Common myeloid progenitor, CD34-positive (primary cell): ENCODE measurements around the gene TFDP2.
"Not testable (repeated sequence)": the region's sequence is repeated elsewhere in the genome, so short reads cannot be mapped to it uniquely, and the experiment has no call there.

ENCODE experiments used
- CTCF ChIA-PET: fragments of 350-600 bp; sonication (Branson Sonifier 250); formaldehyde crosslinking; loops from one replicate; lab custom pipeline; 2021; ENCODE audit warnings: antibody characterized with exemption; lab: Charles Lee
- POLR2A ChIA-PET: fragments of 350-600 bp; sonication (Branson Sonifier 250); formaldehyde crosslinking; loops from one replicate; lab custom pipeline; 2021; ENCODE audit warnings: antibody characterized with exemption; lab: Charles Lee
- DNase-seq, 3 donors: peaks; one replicate each; pipeline versions ENCODE4 v3.0.0 to v3.0.0-alpha.2; 2013
- H3K27ac ChIP-seq, 2 experiments: 1 replicate in 1 of 2; 2 replicates in 1 of 2; pipeline ENCODE4 v1.7.0; 2013; ENCODE audit warnings: inconsistent platforms in 2 of 2, low read length in 2 of 2, mild to moderate bottlenecking in 2 of 2, low read depth in 1 of 2, moderate library complexity in 1 of 2; ENCODE audit not compliant: severe bottlenecking in 2 of 2, insufficient read depth in 1 of 2, poor library complexity in 1 of 2
- H3K27me3 ChIP-seq, 5 experiments: replicated peaks in 2 of 5; 1 replicate in 3 of 5; 2 replicates in 2 of 5; pipeline versions ENCODE4 v1.6.1 to v1.7.0; 2013; ENCODE audit warnings: low read length in 4 of 5, mild to moderate bottlenecking in 2 of 5, moderate library complexity in 2 of 5, inconsistent platforms in 1 of 5; ENCODE audit not compliant: insufficient read depth in 5 of 5, control insufficient read depth in 4 of 5
- H3K36me3 ChIP-seq, 4 experiments: 1 replicate in 2 of 4; 2 replicates in 2 of 4; pipeline versions ENCODE4 v1.6.1 to v1.7.0; 2013; ENCODE audit warnings: low read length in 3 of 4, control low read depth in 1 of 4, mild to moderate bottlenecking in 1 of 4; ENCODE audit not compliant: control insufficient read depth in 4 of 4, insufficient read depth in 4 of 4
- H3K4me1 ChIP-seq, 4 experiments: 1 replicate in 3 of 4; 2 replicates in 1 of 4; pipeline versions ENCODE4 v1.6.1 to v1.7.1; 2013; ENCODE audit warnings: low read length in 3 of 4, mild to moderate bottlenecking in 3 of 4, control low read depth in 1 of 4, inconsistent platforms in 1 of 4, moderate library complexity in 1 of 4; ENCODE audit not compliant: control insufficient read depth in 4 of 4, insufficient read depth in 4 of 4; ENCODE audit errors: control extremely low read depth in 1 of 4
- H3K4me3 ChIP-seq, 7 experiments: 1 replicate in 4 of 7; 2 replicates in 3 of 7; pipeline versions ENCODE4 v1.5.1 to v1.7.0; 2013; ENCODE audit warnings: mild to moderate bottlenecking in 7 of 7, low read length in 6 of 7, moderate library complexity in 6 of 7, inconsistent platforms in 2 of 7, low read depth in 2 of 7, control low read depth in 1 of 7; ENCODE audit not compliant: insufficient read depth in 4 of 7, control insufficient read depth in 1 of 7; ENCODE audit errors: extremely low read depth in 1 of 7
- H3K9me3 ChIP-seq, 5 experiments: 1 replicate in 4 of 5; 2 replicates in 1 of 5; pipeline versions ENCODE4 v1.6.1 to v1.7.1; 2013; ENCODE audit warnings: low read length in 4 of 5, mild to moderate bottlenecking in 2 of 5, inconsistent platforms in 1 of 5, low read depth in 1 of 5, moderate library complexity in 1 of 5; ENCODE audit not compliant: control insufficient read depth in 4 of 5, insufficient read depth in 2 of 5; ENCODE audit errors: control extremely low read depth in 1 of 5
- WGBS: methylation state at CpG from one replicate; pipeline ENCODE4 v1.1.5; 2013; ENCODE audit not compliant: insufficient coverage; 5-methylcytosine and 5-hydroxymethylcytosine counted together

Gene TFDP2

DNA sequence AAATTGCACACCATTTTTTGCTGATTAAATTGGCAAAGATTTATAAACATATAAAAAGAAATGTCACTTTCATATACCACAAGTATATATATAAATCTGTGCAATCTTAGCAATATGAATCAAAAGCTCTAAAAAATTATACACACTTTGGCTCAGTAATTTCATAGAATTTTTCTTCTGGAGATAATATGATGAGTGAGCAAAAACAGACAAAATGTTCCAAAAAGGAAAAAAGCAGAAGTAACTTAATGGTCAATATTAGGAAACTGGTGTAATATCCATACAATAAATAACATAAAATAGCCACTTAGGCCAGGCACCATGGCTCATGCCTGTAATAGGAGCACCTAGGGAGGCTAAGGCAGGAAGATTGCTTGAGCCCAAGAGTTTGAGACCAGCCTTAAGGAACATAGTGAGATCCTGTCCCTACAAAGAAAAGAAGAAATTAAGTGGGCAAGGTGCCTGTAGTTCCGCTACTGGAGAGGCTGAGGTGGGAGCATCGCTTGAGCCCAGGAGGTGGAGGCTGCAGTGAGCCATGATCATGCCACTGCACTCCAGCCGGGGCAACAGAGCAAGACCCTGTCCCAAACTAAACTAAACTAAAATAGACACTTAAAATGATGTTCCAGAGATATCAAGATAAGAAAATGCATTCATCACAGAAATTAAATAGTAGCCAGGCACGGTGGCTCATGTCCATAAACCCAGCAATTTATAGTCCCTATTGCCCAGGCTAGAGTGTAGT is 52.1 kb downstream of the TFDP2 start:
- no peak overlapping the region for H3K27ac ChIP-seq
- ChIA-PET POLR2A (interaction anchor here (1.2 kb wide), 1 partner anchor 29 kb away, joined by 4 read pairs; no protein-coding TSS in a partner anchor), CTCF (interaction anchor here (1.1 kb wide), 2 partner anchors 29 to 75 kb away, joined by 3 read pairs; no protein-coding TSS in a partner anchor)
- 100% methylated on average over 3 of the region's 4 CpGs for WGBS
- no peaks in the 10 kb centered on the region for H3K9me3 ChIP-seq
- H3K4me1 ChIP-seq, result peaks cover 0 to 25% (median 14%) of the 10 kb centered on the region in 4 experiments
- no peak for DNase-seq
- no peaks in the 10 kb centered on the region for H3K36me3 ChIP-seq
- no peak overlapping the region for H3K4me3 ChIP-seq
- H3K27me3 ChIP-seq, result no peaks in the 10 kb centered on the region

DNA sequence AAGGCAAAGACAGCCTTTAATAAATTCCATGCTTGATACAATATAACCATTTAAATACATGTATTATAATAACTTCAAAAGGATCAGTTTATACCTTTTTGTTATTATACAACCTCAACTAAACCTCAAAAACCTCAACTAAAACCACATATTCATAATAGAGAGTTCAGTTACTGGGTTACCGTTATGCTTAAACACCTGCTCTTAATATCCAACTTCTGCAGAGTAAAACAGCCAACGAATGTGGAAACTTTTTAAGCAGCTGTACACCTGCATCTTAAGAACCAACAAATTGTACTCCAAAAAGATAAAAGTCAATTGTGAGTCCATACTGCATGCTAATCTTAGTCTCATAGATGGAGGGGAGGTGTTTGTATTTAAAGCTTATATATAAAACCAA is 53.5 kb downstream of the TFDP2 start:
- H3K9me3 ChIP-seq, result no peaks in the 10 kb centered on the region
- H3K27ac ChIP-seq, result no peak overlapping the region
- DNase-seq, result peak; percentile 3 to 75 (median 66)
- no peaks in the 10 kb centered on the region for H3K36me3 ChIP-seq
- peaks cover 0 to 25% (median 14%) of the 10 kb centered on the region in 4 experiments for H3K4me1 ChIP-seq
- peak overlapping the region in 1 of 7 experiments; percentile 18 for H3K4me3 ChIP-seq
- CTCF ChIA-PET, result interaction anchor here (1.5 to 2.1 kb wide), 2 partner anchors 72 to 84 kb away, joined by 3 to 6 read pairs; no protein-coding TSS in a partner anchor
- POLR2A ChIA-PET, result no interaction called here
- H3K27me3 ChIP-seq, result no peaks in the 10 kb centered on the region
- WGBS, result 0% methylated on average over 1 of the region's 2 CpGs

DNA sequence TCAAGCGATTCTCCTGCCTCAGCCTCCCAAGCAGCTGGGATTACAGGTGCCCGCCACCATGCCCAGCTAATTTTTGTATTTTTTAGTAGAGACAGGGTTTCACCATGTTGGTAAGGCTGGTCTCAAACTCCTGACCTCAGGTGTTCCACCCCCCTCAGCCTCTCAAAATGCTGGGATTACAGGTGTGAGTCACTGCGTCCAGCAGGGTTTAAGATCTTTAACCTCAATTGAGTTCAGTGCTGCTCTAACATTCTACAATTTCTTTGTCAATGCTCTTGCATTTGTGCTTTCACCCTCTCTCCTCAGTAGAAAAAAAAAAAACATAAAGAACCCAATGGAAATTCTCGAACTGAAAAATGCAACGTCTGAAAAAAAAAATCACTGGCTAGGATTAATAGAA is 60.4 kb downstream of the TFDP2 start:
- DNase-seq, POLR2A ChIA-PET, H3K4me3 ChIP-seq, H3K9me3 ChIP-seq, H3K4me1 ChIP-seq, H3K27me3 ChIP-seq, H3K27ac ChIP-seq, H3K36me3 ChIP-seq: not testable (repeated sequence)
- CTCF ChIA-PET, result interaction anchor here (0.8 to 3.2 kb wide), 3 partner anchors 12 to 42 kb away, joined by 3 to 16 read pairs (median 3); no protein-coding TSS in a partner anchor
- 100% methylated on average over 1 of the region's 5 CpGs for WGBS

DNA sequence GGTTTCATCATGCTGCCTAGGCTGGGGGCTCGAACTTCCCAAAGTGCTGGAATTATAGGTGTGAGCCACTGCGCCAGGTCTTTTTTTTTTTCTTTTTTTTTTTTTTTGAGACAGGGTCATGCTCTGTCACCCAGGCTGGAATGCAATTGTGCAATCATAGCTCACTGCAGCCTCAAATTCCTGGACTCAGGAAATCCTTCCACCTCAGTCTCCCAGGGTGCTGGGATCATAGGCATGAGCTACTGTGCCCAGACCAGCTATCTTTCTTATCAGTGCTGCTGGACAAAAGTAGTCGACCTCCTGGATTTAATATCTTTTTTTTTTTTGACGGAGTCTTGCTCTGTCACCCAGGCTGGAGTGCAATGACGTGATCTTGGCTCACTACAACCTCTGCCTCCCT is 60.8 kb downstream of the TFDP2 start:
- ChIA-PET POLR2A (no interaction called here), CTCF (interaction anchor here (0.8 to 3.2 kb wide), 2 partner anchors 12 to 42 kb away, joined by 3 to 16 read pairs; no protein-coding TSS in a partner anchor)
- Histone ChIP-seq H3K27me3 (no peaks in the 10 kb centered on the region), H3K36me3 (peaks cover 0 to 2% (median 0%) of the 10 kb centered on the region in 4 experiments), H3K9me3 (peaks cover 0 to 4% (median 0%) of the 10 kb centered on the region in 5 experiments), H3K4me3 (no peak overlapping the region), H3K27ac (no peak overlapping the region), H3K4me1 (no peaks in the 10 kb centered on the region)
- DNase-seq, result no peak
- 100% methylated on average over 5 of the region's 5 CpGs for WGBS

DNA sequence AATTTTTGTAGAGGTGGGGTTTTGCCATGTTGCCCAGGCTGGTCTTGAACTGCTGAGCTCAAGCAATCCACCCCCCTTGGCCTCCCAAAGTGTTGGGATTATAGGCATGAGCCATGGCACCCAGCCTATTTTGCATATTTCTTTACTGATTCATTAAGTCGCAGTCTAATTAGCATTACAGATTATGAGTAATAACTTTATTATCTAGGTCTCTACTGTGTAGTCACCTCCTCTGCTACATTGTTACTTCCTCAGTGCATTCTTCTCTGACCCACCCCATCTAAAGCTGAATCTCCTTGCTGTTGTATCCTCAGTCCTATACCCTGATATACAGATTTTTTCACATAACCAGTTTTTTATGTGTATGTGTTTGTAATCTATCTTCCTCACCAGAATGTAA is 61.7 kb downstream of the TFDP2 start:
- H3K36me3 ChIP-seq, result peaks cover 0 to 2% (median 0%) of the 10 kb centered on the region in 4 experiments
- ChIA-PET CTCF (interaction anchor here (0.7 to 3.2 kb wide), 2 partner anchors 11 to 40 kb away, joined by 3 to 16 read pairs; no protein-coding TSS in a partner anchor), POLR2A (no interaction called here)
- no peaks in the 10 kb centered on the region for H3K27me3 ChIP-seq
- H3K4me3 ChIP-seq, result no peak overlapping the region
- peaks cover 0 to 5% (median 0%) of the 10 kb centered on the region in 5 experiments for H3K9me3 ChIP-seq
- H3K4me1 ChIP-seq, result no peaks in the 10 kb centered on the region
- no peak overlapping the region for H3K27ac ChIP-seq
- DNase-seq, result no peak
- no CpG with 5 or more reads among the region's 1 CpG for WGBS

DNA sequence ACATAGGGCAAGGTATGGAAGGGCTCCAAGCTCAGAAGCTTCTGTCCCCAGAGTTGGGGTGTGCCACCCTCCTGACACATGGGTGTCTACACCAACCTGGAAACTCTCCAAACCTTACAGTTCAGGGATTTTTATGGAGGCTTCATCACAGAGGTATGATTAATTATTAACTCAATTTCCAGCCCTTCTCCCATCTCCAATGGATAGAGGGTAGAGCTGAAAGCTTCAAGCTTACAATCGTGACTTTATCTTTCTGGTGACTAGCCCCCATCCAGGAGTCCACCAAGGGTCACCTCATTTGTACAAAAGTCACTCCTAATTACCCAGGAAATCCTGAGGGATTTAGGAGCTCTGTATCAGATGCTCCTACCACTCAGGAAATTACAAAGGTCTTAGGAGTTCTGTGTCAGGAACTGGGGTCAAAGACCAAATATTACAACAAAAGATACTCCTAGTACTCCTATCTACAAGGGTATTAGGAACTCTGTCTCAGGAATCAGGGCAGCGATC is 62.7 kb downstream of the TFDP2 start:
- ChIA-PET CTCF (no interaction called here), POLR2A (interaction anchor here (0.7 kb wide), 1 partner anchor 11 kb away, joined by 8 read pairs; no protein-coding TSS in a partner anchor)
- H3K4me3 ChIP-seq, result no peak overlapping the region
- DNase-seq, result no peak
- no peak overlapping the region for H3K27ac ChIP-seq
- peaks cover 0 to 4% (median 0%) of the 10 kb centered on the region in 4 experiments for H3K36me3 ChIP-seq
- H3K9me3 ChIP-seq, result peaks cover 0 to 9% (median 0%) of the 10 kb centered on the region in 5 experiments
- 78% methylated on average over 1 of the region's 2 CpGs for WGBS
- no peaks in the 10 kb centered on the region for H3K4me1 ChIP-seq
- no peaks in the 10 kb centered on the region for H3K27me3 ChIP-seq

DNA sequence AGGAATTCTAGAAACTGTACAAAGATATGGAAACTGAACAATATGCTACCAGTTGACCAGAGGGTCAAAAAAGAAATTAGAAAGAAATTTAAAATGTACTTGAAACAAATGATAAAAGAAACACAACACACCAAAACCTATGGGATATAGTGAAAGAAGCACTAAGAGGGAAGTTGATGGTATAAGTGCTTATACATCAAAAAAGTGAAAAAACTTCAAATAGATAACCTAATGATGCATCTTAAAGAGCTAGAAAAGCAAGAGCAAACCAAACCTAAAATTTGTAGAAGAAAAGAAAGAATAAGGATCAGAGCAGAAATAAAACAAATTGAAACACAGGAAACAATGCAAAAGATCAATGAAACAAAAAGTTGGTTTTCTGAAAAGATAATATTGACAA is 68.2 kb downstream of the TFDP2 start:
- Histone ChIP-seq H3K9me3 (peaks cover 0 to 23% (median 3%) of the 10 kb centered on the region in 5 experiments), H3K4me1 (no peaks in the 10 kb centered on the region), H3K4me3 (no peak overlapping the region), H3K36me3 (peaks cover 0 to 19% (median 3%) of the 10 kb centered on the region in 4 experiments), H3K27me3 (no peaks in the 10 kb centered on the region), H3K27ac (no peak overlapping the region)
- CTCF ChIA-PET, result no interaction called here
- POLR2A ChIA-PET, result no interaction called here
- DNase-seq, result no peak
